K562 (cell line): ENCODE data around the gene MAST4. TPM values are rescaled to one million over a fixed set of nuclear protein-coding genes. Genes with fewer than 3 reads are reported as not detected.
A peak's percentile ranks its signal among the peaks of the same experiment; 100 is the strongest.

ENCODE experiments used
- ATAC-seq: fragments of 200-7000 bp; cut with Tn5 transposase; 3 replicates; pipeline ENCODE4 v1.9.1; 2020; ENCODE audit warnings: moderate library complexity
- BruUV-seq: library from RNA; stranded (reverse); fragments of 400-500 nt; replicated peaks from 2 replicates; lab custom pipeline; 2021; lab: Mats Ljungman, UMichigan
- CTCF ChIA-PET: fragments of 300-600 bp; formaldehyde crosslinking; extraction: SDS; loops from one replicate; lab custom pipeline; 2021; ENCODE audit warnings: low intra/inter-chr PET ratio; lab: Yijun Ruan, JAX
- POLR2A ChIA-PET: fragments of 300-600, 350-650 bp; sonication (Branson Sonifier 250); formaldehyde crosslinking; extraction: SDS; loops from one replicate; lab custom pipeline; 2021; ENCODE audit warnings: antibody characterized with exemption, inconsistent platforms; lab: Yijun Ruan, JAX
- DNase-seq, 4 experiments: peaks; one replicate each; pipeline versions ENCODE4 v3.0.0 to v3.0.0-alpha.2; 2011 to 2018; ENCODE audit warnings: low spot score in 3 of 4, mixed read lengths in 3 of 4; ENCODE audit errors: extremely low read depth in 1 of 4
- FAIRE-seq: peaks from 2 replicates; lab custom pipeline; 2011; peaks lifted over from hg19 to GRCh38; lab: Jason Lieb, UNC
- H2AFZ ChIP-seq: 2 replicates; pipeline ENCODE4 v1.6.0; 2011; ENCODE audit warnings: low read depth, low read length, control low read depth, inconsistent platforms
- H3K27ac ChIP-seq: fragments of 200-600 bp; 3 replicates; pipeline ENCODE4 v1.8.0; 2011; ENCODE audit warnings: low read depth, mild to moderate bottlenecking, control low read depth, inconsistent platforms, low read length, moderate library complexity, mixed read lengths; ENCODE audit errors: extremely low read depth
- H3K27me3 ChIP-seq, 2 experiments: fragments of 300-600 bp in 1 of 2; 2 replicates in 1 of 2; 3 replicates in 1 of 2; pipeline versions ENCODE4 v1.6.0 to v1.8.0; 2011; ENCODE audit warnings: inconsistent platforms in 2 of 2, low read length in 2 of 2, mild to moderate bottlenecking in 1 of 2, mixed read lengths in 1 of 2, moderate library complexity in 1 of 2; ENCODE audit not compliant: control insufficient read depth in 2 of 2, insufficient read depth in 2 of 2
- H3K36me3 ChIP-seq: fragments of 300-600 bp; 3 replicates; pipeline ENCODE4 v1.8.0; 2011; ENCODE audit warnings: mild to moderate bottlenecking, low read length, inconsistent platforms; ENCODE audit not compliant: control insufficient read depth, insufficient read depth
- H3K4me1 ChIP-seq, 2 experiments: fragments of 200-600 bp in 1 of 2; replicated peaks in 1 of 2; 2 replicates in 1 of 2; 3 replicates in 1 of 2; pipeline versions ENCODE4 v1.5.1 to v1.8.0; 2011; ENCODE audit warnings: inconsistent platforms in 2 of 2, low read length in 2 of 2, mild to moderate bottlenecking in 1 of 2, mixed read lengths in 1 of 2, moderate library complexity in 1 of 2; ENCODE audit not compliant: control insufficient read depth in 2 of 2, insufficient read depth in 2 of 2
- H3K4me2 ChIP-seq: 2 replicates; pipeline ENCODE4 v1.6.1; 2011; ENCODE audit warnings: low read length, control low read depth, inconsistent platforms, mixed read lengths; ENCODE audit not compliant: insufficient read depth
- H3K4me3 ChIP-seq: fragments of 200-600 bp; sonication (generic), shearing (Covaris generic); 2 replicates; pipeline ENCODE4 v1.5.1; 2016; ENCODE audit warnings: control low read depth, inconsistent platforms
- H3K79me2 ChIP-seq: fragments of 200-600 bp; 3 replicates; pipeline ENCODE4 v1.8.0; 2011; ENCODE audit warnings: low read length, inconsistent platforms; ENCODE audit not compliant: control insufficient read depth, insufficient read depth
- H3K9ac ChIP-seq, 2 experiments: 2 replicates each; pipeline versions ENCODE4 v1.6.0 to v1.6.1; 2011; ENCODE audit warnings: low read depth in 2 of 2, low read length in 2 of 2, control low read depth in 1 of 2, inconsistent platforms in 1 of 2, mild to moderate bottlenecking in 1 of 2, mixed read lengths in 1 of 2; ENCODE audit not compliant: insufficient read depth in 1 of 2
- H3K9me1 ChIP-seq: one replicate; pipeline ENCODE4 v1.6.0; 2011; ENCODE audit warnings: inconsistent platforms, mild to moderate bottlenecking, low read length, moderate library complexity; ENCODE audit not compliant: control insufficient read depth, insufficient read depth
- H3K9me3 ChIP-seq: replicated peaks from 2 replicates; pipeline ENCODE4 v1.5.1; 2011; ENCODE audit warnings: low read depth, low read length, inconsistent platforms; ENCODE audit not compliant: control insufficient read depth, insufficient read depth
- H4K20me1 ChIP-seq: replicated peaks from 2 replicates; pipeline ENCODE4 v1.6.1; 2011; ENCODE audit warnings: low read length, inconsistent platforms, mixed read lengths; ENCODE audit not compliant: control insufficient read depth, insufficient read depth
- CHD1 ChIP-seq: fragments of 200-600 bp; sonication (generic); IDR thresholded peaks from one replicate; pipeline ENCODE4 v1.6.1; 2012; ENCODE audit warnings: mild to moderate bottlenecking, moderate library complexity, low read length, inconsistent platforms
- HDAC3 ChIP-seq: fragments of 450-650 bp; IDR thresholded peaks from 2 replicates; pipeline ENCODE4 v1.6.1; 2018; ENCODE audit warnings: borderline replicate concordance, mild to moderate bottlenecking, moderate library complexity; ENCODE audit not compliant: partially characterized antibody
- HDGF ChIP-seq: fragments of 450-650 bp; IDR thresholded peaks from 2 replicates; pipeline ENCODE4 v1.6.1; 2016
- NFIC ChIP-seq: fragments of 450-650 bp; IDR thresholded peaks from 2 replicates; pipeline ENCODE4 v1.6.1; 2017; ENCODE audit warnings: mild to moderate bottlenecking, inconsistent platforms
- NFIX ChIP-seq: fragments of 250-450 bp; sonication (Bioruptor Pico); IDR thresholded peaks from 2 replicates; pipeline ENCODE4 v1.4.0; 2020; ENCODE audit warnings: low read depth, mild to moderate bottlenecking, moderate library complexity
- SREBF1 ChIP-seq: fragments of 150-350 bp; IDR thresholded peaks from 2 replicates; pipeline ENCODE4 v1.6.1; 2014; ENCODE audit warnings: antibody characterized with exemption, low read depth, low read length, borderline replicate concordance
- TCF15 ChIP-seq: fragments of 250-450 bp; sonication (Bioruptor Pico); IDR thresholded peaks from 2 replicates; pipeline ENCODE4 v1.8.0; 2022; ENCODE audit warnings: moderate library complexity, mild to moderate bottlenecking, inconsistent platforms
- ZNF184 ChIP-seq: sonication (generic); formaldehyde crosslinking; IDR thresholded peaks from 2 replicates; pipeline ENCODE4 v1.5.0; 2020; ENCODE audit warnings: missing genetic modification reagents
- WGBS: fragments of 100-300 bp; shearing (Covaris generic); methylation state at CpG from one replicate; pipeline ENCODE4 v1.1.6; 2016; ENCODE audit warnings: low coverage, mixed read lengths; ENCODE audit not compliant: insufficient coverage; ENCODE audit errors: missing lambda C conversion rate; 5-methylcytosine and 5-hydroxymethylcytosine counted together
- in situ Hi-C: fragments of 300-500 bp; cut with MboI; formaldehyde crosslinking; loops from 4 replicates; pipeline ENCODE4 v1.15.0; 2018; ENCODE audit warnings: inconsistent platforms, mixed read lengths
- intact Hi-C: fragments of 100-400 bp; cut with micrococcal nuclease; formaldehyde crosslinking; loops from 2 replicates; pipeline ENCODE4 v1.14.2; 2022
- polyA plus RNA-seq, 8 experiments: library from polyadenylated mRNA; depleted of rRNA in 4 of 8; stranded (reverse) in 5 of 8; unstranded in 3 of 8; fragments of >200 nt; fragmentation: Nextera tagmentation in 2 of 8; fragmentation: Illumina TruSeq in 1 of 8; extraction: Ambion mirVana in 2 of 8; extraction: Trizol in 1 of 8; gene quantifications; 2 replicates each; pipeline versions ENCODE4 v1.2.1 to v1.2.3, GENCODE V29; 2011 to 2014; ENCODE audit warnings: inconsistent platforms in 1 of 8, missing spikeins in 1 of 8
- total RNA-seq, 7 experiments: library from RNA; depleted of rRNA in 6 of 7; stranded (reverse); fragments of >200 nt in 6 of 7; fragmentation: Illumina TruSeq in 2 of 7; extraction: Trizol in 2 of 7; gene quantifications; 2 replicates each; pipeline versions ENCODE4 v1.2.1 to v1.2.3, GENCODE V29; 2011 to 2021; ENCODE audit warnings: low replicate concordance in 1 of 7

Gene MAST4
- total and polyA plus RNA-seq, 9 of the 15 experiments (the other 6 are each of a cell fraction or from before 2014, with no cell fraction given): 0.88 to 10.1 (median 5.2) TPM

GRCh38 chr5:66666778-66667177 is 70.6 kb downstream of the MAST4 start:
- BruUV-seq: no TSS peak
- FAIRE-seq: no peak
- no peak for ATAC-seq
- H3K9me1 ChIP-seq: no peaks in the 10 kb centered on the region
- no peak overlapping the region for H3K9ac ChIP-seq
- no peaks in the 10 kb centered on the region for H3K4me1 ChIP-seq
- 3% methylated on average over 3 of the region's 3 CpGs for WGBS
- POLR2A ChIA-PET: interaction anchor here (0.8 kb wide), 1 partner anchor 34 kb away, joined by 3 read pairs; no protein-coding TSS in a partner anchor
- CTCF ChIA-PET: no interaction called here
- H3K27ac ChIP-seq: no peak overlapping the region
- in situ Hi-C loops: no loop called here
- intact Hi-C loops: no loop called here
- H3K27me3 ChIP-seq: no peaks in the 10 kb centered on the region; a peak in 1 of 5 replicates
- H3K36me3 ChIP-seq: no peaks in the 10 kb centered on the region
- H4K20me1 ChIP-seq: no peaks in the 10 kb centered on the region
- TF ChIP-seq TCF15 (CRISPR knock-in tag) (no peak), CHD1 (no peak), ZNF184 (CRISPR knock-in tag) (no peak), HDAC3 (no peak), NFIX (0 out of 2 replicates have a peak, but pooled peaks have one; percentile 35), HDGF (no peak), SREBF1 (no peak), NFIC (peak; percentile 78)
- H2AFZ ChIP-seq: no peak overlapping the region
- H3K79me2 ChIP-seq: no peaks in the 10 kb centered on the region
- no peak overlapping the region for H3K4me2 ChIP-seq
- no peaks in the 10 kb centered on the region for H3K9me3 ChIP-seq
- DNase-seq: peak in 1 of 4 experiments; percentile 3
- H3K4me3 ChIP-seq: no peak overlapping the region
